SK-N-MC (cell line): Measurements from ENCODE around the gene KLK6.

ENCODE experiments used
- EZH2 ChIP-seq: fragments of 200-600 bp; sonication (generic); IDR thresholded peaks from one replicate; pipeline ENCODE4 v1.6.1; 2017; ENCODE audit warnings: antibody characterized with exemption
- FOXP2 ChIP-seq: optimal IDR thresholded peaks from 2 replicates; pipeline ENCODE3; 2011; ENCODE audit warnings: mild to moderate bottlenecking, moderate library complexity; ENCODE audit not compliant: insufficient read depth; ENCODE audit errors: extremely low read length, control extremely low read depth

- TF ChIP-seq EZH2 (no peak), FOXP2 (no peak)
These were observed 29.8 kb downstream of the KLK6 start for GRCh38 chr19:50939596-50939995.
